ENCODE measurements around the gene GRAMD2B. TPM values are rescaled to one million over a fixed set of nuclear protein-coding genes. Genes with fewer than 3 reads are reported as not detected.

The GRAMD2B gene
- total and polyA plus RNA-seq, 2 of the 8 experiments (the other 6 are each of a cell fraction or from before 2014, with no cell fraction given) = 6.4 to 9.4 TPM

DNA sequence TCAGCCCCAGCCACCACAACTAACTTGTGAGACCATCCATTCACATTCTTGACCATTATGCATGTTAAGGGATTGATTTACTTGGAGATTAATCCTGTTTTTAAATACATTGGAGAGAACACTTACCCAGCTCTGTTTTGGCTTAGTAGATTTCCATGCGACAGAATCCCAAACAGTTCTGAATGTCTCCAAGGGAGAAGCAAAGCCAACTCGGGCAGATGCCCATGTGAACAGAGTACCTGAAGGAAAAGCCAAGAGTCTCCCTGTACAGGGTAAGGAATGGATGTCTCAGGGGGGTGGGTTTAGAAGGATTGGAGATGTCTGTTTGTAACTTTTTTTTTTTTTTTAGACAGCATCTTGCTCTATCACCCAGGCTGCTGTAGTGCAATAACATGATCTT, 61.0 kb downstream of the GRAMD2B start:
- H3K27me3 ChIP-seq (replicated peaks in 1 of 4; ENCODE audit: control insufficient read depth in 3 of 4, extremely low read depth in 1 of 4, insufficient read depth in 3 of 4, low read length in 3 of 4) = no peaks in the 10 kb centered on the region
- H3K56ac ChIP-seq (replicated peaks; ENCODE audit: insufficient read length, low read depth, low read length) = no peak overlapping the region
- H2AK5ac ChIP-seq (ENCODE audit: low read depth, low read length) = no peak overlapping the region
- no peak overlapping the region for H2BK20ac ChIP-seq (ENCODE audit: low read length)
- no peaks in the 10 kb centered on the region for H3K79me2 ChIP-seq (ENCODE audit: control insufficient read depth in 1 of 2, insufficient read depth in 2 of 2, low read length in 2 of 2)
- DNase-seq (ENCODE audit: low read depth in 1 of 2, low spot score in 2 of 2) (no peak), FAIRE-seq (no peak)
- ChIA-PET POLR2A (ENCODE audit: partially characterized antibody) (no interaction called here), CTCF (ENCODE audit: partially characterized antibody) (interaction anchor here (0.7 to 0.9 kb wide), 3 partner anchors 12 to 119 kb away, joined by 3 to 7 read pairs (median 3); no protein-coding TSS in a partner anchor)
- no peak overlapping the region for H2BK12ac ChIP-seq (ENCODE audit: low read depth, low read length)
- no peak overlapping the region for H3K27ac ChIP-seq (ENCODE audit: low read depth, low read length)
- no peaks in the 10 kb centered on the region for H4K20me1 ChIP-seq (replicated peaks in 1 of 2; ENCODE audit: control insufficient read depth in 1 of 2, insufficient read depth in 2 of 2, low read length in 2 of 2)
- no peak overlapping the region for H2BK120ac ChIP-seq (replicated peaks; ENCODE audit: low read depth, low read length)
- no peak overlapping the region for H2BK15ac ChIP-seq (ENCODE audit: low read length)
- H3K4me1 ChIP-seq (replicated peaks in 1 of 4; ENCODE audit: control insufficient read depth in 3 of 4, insufficient read depth in 4 of 4, low read length in 3 of 4) = no peaks in the 10 kb centered on the region
- no peak overlapping the region for H2AFZ ChIP-seq (ENCODE audit: low read length)
- H3K23ac ChIP-seq (ENCODE audit: insufficient read length) = no peak overlapping the region
- H3K4me2 ChIP-seq (ENCODE audit: insufficient read depth in 1 of 2, low read depth in 2 of 2, low read length in 2 of 2) = no peak overlapping the region
- TF ChIP-seq, protein P1, sequence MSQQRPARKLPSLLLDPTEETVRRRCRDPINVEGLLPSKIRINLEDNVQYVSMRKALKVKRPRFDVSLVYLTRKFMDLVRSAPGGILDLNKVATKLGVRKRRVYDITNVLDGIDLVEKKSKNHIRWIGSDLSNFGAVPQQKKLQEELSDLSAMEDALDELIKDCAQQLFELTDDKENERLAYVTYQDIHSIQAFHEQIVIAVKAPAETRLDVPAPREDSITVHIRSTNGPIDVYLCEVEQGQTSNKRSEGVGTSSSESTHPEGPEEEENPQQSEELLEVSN (IDR thresholded peaks at IDR 0.05) = no peak
- TF ChIP-seq JUND (IDR thresholded peaks at IDR 0.05; ENCODE audit: low read length) = no peak
- TF ChIP-seq KDM4A (IDR thresholded peaks at IDR 0.05; ENCODE audit: low read depth, low read length, severe bottlenecking) = no peak
- TF ChIP-seq TBP (IDR thresholded peaks at IDR 0.05; ENCODE audit: low read depth, low read length) = no peak
- TF ChIP-seq RFX5 (IDR thresholded peaks at IDR 0.05; ENCODE audit: borderline replicate concordance, low read depth, low read length) = no peak
- no peak for TF ChIP-seq SP4 (IDR thresholded peaks at IDR 0.05; ENCODE audit: low read length)
- no peak for TF ChIP-seq GTF2F1 (IDR thresholded peaks at IDR 0.05; ENCODE audit: borderline replicate concordance, low read depth, low read length)
- H3K4me3 ChIP-seq (ENCODE audit: extremely low read depth in 1 of 4, insufficient read depth in 2 of 4, low read depth in 3 of 4, low read length in 4 of 4) = no peak overlapping the region
- H3K9ac ChIP-seq (replicated peaks in 1 of 4; ENCODE audit: extremely low read depth in 1 of 4, low read depth in 3 of 4, low read length in 3 of 4) = no peak overlapping the region
- H3K9me3 ChIP-seq (ENCODE audit: insufficient read depth in 2 of 2, low read depth in 1 of 2, low read length in 1 of 2) = no peaks in the 10 kb centered on the region
- 90% methylated on average over 2 of the region's 2 CpGs; no CpG with 5 or more reads in 1 of the 2 experiments for WGBS, 2 experiments (ENCODE audit: extremely low coverage in 1 of 2, insufficient coverage in 1 of 2, insufficient read length in 1 of 2, insufficient replicate concordance in 2 of 2, low coverage in 1 of 2, low lambda C conversion rate in 2 of 2, missing lambda C conversion rate in 1 of 2)
- H3K4ac ChIP-seq (replicated peaks; ENCODE audit: insufficient read length, low read depth, low read length) = no peak overlapping the region
- H3K23me2 ChIP-seq (ENCODE audit: low read depth, low read length) = no peaks in the 10 kb centered on the region
- no peak overlapping the region for H4K91ac ChIP-seq (replicated peaks; ENCODE audit: insufficient read length, low read length)
- H2BK5ac ChIP-seq (ENCODE audit: low read depth, low read length) = no peak overlapping the region
- H4K5ac ChIP-seq (ENCODE audit: insufficient read length, low read depth, low read length) = no peak overlapping the region
- H4K8ac ChIP-seq (ENCODE audit: extremely low read depth, insufficient read depth, low read length) = no peak overlapping the region
- H3K79me1 ChIP-seq (ENCODE audit: low read depth, low read length) = no peaks in the 10 kb centered on the region
- peaks cover 0 to 65% (median 29%) of the 10 kb centered on the region in 4 experiments; a peak in 6 of 8 replicates for H3K36me3 ChIP-seq (ENCODE audit: control insufficient read depth in 2 of 4, insufficient read depth in 4 of 4, low read length in 3 of 4)
- no peak overlapping the region for H3K18ac ChIP-seq (ENCODE audit: extremely low read depth, low read length)
- no peak overlapping the region for H3K14ac ChIP-seq (ENCODE audit: insufficient read length)

Measured in H1 (cell line).